ENCODE data around the gene ERH. TPM values are rescaled to one million over a fixed set of nuclear protein-coding genes. Genes with fewer than 3 reads are reported as not detected.

Gene ERH
- total and polyA plus RNA-seq, 8 donors: 32.4 to 75.4 (median 58.5) TPM

DNA sequence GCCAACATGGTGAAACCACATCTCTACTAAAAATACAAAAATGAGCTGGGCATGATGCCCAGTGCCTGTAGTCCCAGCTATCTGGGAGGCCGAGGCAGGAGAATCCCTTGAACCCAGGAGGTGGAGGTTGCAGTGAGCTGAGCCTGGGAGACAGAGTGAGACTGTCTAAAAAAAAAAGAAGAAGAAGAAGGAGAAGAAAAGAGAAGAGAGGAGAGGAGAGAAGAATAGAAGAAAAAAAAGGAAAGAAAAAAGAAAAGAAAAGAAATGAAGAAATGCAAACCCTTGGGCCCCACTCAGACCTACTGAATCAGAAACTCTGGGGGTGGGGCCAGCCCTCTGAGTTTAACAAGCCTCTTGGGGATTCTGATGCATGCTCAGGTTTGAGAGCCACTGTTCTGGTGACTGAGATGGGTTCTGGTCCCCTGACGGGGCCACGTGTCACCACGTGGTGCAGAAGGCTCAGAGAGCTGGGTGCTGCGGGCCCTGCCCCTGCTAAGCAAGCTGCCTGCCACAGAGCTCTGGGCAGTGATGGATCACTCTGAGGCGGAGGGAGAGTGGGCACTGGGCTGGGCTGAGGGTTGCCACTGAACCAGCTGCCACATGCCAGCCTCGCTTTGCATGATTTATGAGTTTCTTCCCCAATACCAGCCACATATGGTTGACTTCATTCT, 37.5 kb downstream of the ERH start:
- Histone ChIP-seq H3K9me3 (no peaks in the 10 kb centered on the region), H3K27me3 (no peaks in the 10 kb centered on the region), H3K4me3 (no peak overlapping the region), H3K4me1 (no peaks in the 10 kb centered on the region), H3K36me3 (no peaks in the 10 kb centered on the region), H3K27ac (no peak overlapping the region)
- intact Hi-C loops (cut with DNase I): no loop called here
- no peak for DNase-seq
- peak in 1 of 4 donors; percentile 26 for ATAC-seq
- whole genome bisulfite sequencing, 2 donors: 75% methylated on average over 7 of the region's 7 CpGs
- no peak for FAIRE-seq
- TF ChIP-seq, protein P1, sequence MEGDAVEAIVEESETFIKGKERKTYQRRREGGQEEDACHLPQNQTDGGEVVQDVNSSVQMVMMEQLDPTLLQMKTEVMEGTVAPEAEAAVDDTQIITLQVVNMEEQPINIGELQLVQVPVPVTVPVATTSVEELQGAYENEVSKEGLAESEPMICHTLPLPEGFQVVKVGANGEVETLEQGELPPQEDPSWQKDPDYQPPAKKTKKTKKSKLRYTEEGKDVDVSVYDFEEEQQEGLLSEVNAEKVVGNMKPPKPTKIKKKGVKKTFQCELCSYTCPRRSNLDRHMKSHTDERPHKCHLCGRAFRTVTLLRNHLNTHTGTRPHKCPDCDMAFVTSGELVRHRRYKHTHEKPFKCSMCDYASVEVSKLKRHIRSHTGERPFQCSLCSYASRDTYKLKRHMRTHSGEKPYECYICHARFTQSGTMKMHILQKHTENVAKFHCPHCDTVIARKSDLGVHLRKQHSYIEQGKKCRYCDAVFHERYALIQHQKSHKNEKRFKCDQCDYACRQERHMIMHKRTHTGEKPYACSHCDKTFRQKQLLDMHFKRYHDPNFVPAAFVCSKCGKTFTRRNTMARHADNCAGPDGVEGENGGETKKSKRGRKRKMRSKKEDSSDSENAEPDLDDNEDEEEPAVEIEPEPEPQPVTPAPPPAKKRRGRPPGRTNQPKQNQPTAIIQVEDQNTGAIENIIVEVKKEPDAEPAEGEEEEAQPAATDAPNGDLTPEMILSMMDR (IDR thresholded peaks at IDR 0.05): no peak

DNA sequence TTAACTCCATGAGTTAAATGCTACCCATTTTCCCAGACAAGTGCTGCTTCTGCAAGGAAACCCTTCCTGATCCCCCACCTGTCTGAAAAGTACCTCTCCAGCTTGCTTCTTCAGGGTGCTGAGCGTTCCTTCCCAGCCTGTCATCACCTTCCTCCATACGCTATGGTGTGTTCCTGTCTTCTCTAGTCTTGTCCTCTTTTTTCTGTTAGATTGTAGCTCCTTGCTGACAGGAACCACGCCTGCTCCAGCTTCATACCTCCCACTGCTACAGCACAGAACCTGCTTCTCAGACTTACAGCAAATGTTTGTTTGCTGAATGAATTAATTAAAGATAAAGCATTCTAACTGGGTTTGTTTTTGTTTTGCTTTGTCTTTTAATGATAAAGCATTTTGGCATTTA, 39.1 kb downstream of the ERH start:
- TF ChIP-seq, protein P1 (IDR thresholded peaks at IDR 0.05): no peak
- no peak for FAIRE-seq

DNA sequence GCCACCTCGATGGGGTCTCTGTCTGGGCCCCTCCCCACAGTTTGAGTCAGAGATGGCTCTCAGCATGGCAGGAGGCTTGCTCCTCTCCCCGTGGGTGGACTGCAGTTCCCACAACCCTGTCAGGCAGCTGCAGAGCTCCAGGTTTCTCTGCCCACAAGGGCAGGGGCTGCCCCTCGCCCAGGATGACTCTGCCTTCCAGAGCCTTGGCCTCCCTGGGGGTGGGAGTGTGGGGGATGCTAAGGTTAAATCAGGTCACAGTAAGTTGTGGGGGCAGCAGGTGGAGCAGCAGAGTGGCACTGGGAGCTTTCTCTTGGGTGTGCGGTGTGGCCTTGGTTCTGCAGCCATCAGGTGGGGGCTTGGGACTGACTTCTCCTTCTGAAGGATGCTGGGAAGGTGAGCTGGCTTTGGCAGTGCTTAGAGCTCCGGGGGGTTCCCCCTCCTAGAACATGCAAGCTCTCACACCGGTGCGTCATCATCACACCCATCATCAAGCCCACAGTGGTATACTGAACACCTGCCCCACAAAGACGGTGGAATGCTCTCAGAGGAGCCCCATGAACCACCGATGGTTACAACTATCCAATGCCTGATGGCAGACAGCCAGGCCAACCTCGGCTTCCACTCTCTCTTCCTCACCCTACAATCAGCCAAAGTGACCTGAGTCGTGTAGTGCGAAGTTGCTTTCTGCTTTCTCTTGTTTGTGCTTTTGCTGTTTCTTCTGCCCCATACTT, 39.7 kb downstream of the ERH start:
- Histone ChIP-seq H3K4me1 (no peaks in the 10 kb centered on the region), H3K27me3 (no peaks in the 10 kb centered on the region), H3K36me3 (no peaks in the 10 kb centered on the region), H3K4me3 (no peak overlapping the region), H3K9me3 (no peaks in the 10 kb centered on the region), H3K27ac (no peak overlapping the region)
- TF ChIP-seq, protein P1 (IDR thresholded peaks at IDR 0.05): no peak
- intact Hi-C loops (cut with DNase I): no loop called here
- 62 to 77% methylated on average over 12 of the region's 12 CpGs for WGBS, 2 donors
- DNase-seq (no peak), FAIRE-seq (no peak), ATAC-seq (no peak)

More for the DNA sequence above, 39.1 kb downstream of the ERH start:
- Histone ChIP-seq H3K27me3 (no peaks in the 10 kb centered on the region), H3K4me3 (no peak overlapping the region), H3K4me1 (no peaks in the 10 kb centered on the region), H3K27ac (no peak overlapping the region), H3K9me3 (no peaks in the 10 kb centered on the region), H3K36me3 (no peaks in the 10 kb centered on the region)
- ATAC-seq (no peak), DNase-seq (no peak)
- intact Hi-C loops (cut with DNase I): no loop called here
- WGBS, 2 donors: 83 to 95% methylated on average over 3 of the region's 3 CpGs

DNA sequence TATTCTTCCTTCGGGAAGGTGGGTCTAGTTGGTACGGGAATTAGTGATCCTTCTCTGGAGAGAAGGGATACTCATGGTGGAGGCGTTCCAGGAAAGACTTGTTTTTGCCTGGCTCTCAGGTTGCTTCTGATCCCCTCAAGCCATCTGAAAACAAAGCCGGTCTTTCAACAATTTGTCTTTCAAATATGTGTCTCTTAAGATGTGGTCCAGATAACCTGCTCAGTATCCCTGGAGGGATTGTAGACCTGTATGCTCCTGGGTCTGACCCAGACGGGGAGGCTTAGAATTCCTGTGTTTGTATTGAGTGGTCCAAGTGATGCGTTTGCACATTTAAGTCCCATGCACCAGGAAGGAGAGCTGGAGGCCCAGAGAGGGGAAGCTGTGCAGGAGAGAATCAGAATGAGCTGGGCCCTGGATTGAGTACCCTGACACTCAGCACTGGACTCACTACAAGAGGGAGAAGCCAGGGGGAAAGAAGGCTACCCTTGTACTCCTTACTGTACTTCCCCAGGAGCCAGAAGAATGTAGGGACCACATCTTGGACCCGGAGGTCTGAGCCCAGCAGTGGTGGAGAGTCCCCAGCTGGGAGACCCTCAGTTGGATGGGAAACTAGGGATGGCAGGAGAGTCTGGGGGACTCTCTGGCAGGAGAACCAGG, 40.4 kb downstream of the ERH start:
- H3K4me1 ChIP-seq: no peaks in the 10 kb centered on the region
- FAIRE-seq (no peak), DNase-seq (no peak)

More for the DNA sequence above, 40.4 kb downstream of the ERH start:
- H3K9me3 ChIP-seq: no peaks in the 10 kb centered on the region
- H3K36me3 ChIP-seq: no peaks in the 10 kb centered on the region
- no peak overlapping the region for H3K4me3 ChIP-seq
- intact Hi-C loops (cut with DNase I): no loop called here
- no peak overlapping the region for H3K27ac ChIP-seq
- no peak for ATAC-seq
- no peaks in the 10 kb centered on the region for H3K27me3 ChIP-seq
- 77 to 82% methylated on average over 7 of the region's 7 CpGs for WGBS, 2 donors
- TF ChIP-seq, protein P1 (IDR thresholded peaks at IDR 0.05): no peak
